GM23338 (cell line): ENCODE results near the gene TYRO3.

Experiments used
- CREB1 ChIP-seq: fragments of 250-450 bp; sonication (Bioruptor Pico); IDR thresholded peaks from 2 replicates; pipeline ENCODE4 v1.5.0; 2020; ENCODE audit warnings: low read depth, mild to moderate bottlenecking, moderate library complexity
- CTCF ChIP-seq, 2 experiments: fragments of 200-600 bp in 1 of 2; sonication (generic) in 1 of 2; conservative IDR thresholded peaks; 2 replicates each; pipeline versions ENCODE4 v1.5.1 to v1.6.1; 2016 to 2017; ENCODE audit warnings: antibody characterized with exemption in 2 of 2, low read depth in 2 of 2, mild to moderate bottlenecking in 2 of 2, moderate library complexity in 1 of 2
- ETS1 ChIP-seq: IDR thresholded peaks from 2 replicates; pipeline ENCODE4 v1.6.1; 2016; ENCODE audit warnings: antibody characterized with exemption
- EZH2 ChIP-seq: fragments of 200-600 bp; sonication (generic); IDR thresholded peaks from one replicate; pipeline ENCODE4 v1.8.0; 2017; ENCODE audit warnings: antibody characterized with exemption, mild to moderate bottlenecking, low read depth; ENCODE audit not compliant: unreplicated experiment
- EZH2phosphoT487 ChIP-seq: fragments of 200-600 bp; sonication (generic); IDR thresholded peaks from one replicate; pipeline ENCODE4 v1.8.1; 2018; ENCODE audit warnings: antibody characterized with exemption; ENCODE audit not compliant: unreplicated experiment
- JUNB ChIP-seq: IDR thresholded peaks from one replicate; pipeline ENCODE4 v1.6.1; 2016; ENCODE audit warnings: antibody characterized with exemption; ENCODE audit not compliant: unreplicated experiment
- NANOG ChIP-seq: IDR thresholded peaks from 2 replicates; pipeline ENCODE4 v1.6.1; 2016; ENCODE audit warnings: antibody characterized with exemption, borderline replicate concordance
- POLR2AphosphoS5 ChIP-seq: IDR thresholded peaks from 2 replicates; pipeline ENCODE4 v1.6.1; 2016; ENCODE audit warnings: antibody characterized with exemption, low read depth
- REST ChIP-seq: IDR thresholded peaks from one replicate; pipeline ENCODE4 v1.6.1; 2018; ENCODE audit warnings: antibody characterized with exemption; ENCODE audit not compliant: unreplicated experiment
- STAT1 ChIP-seq: IDR thresholded peaks from one replicate; pipeline ENCODE4 v1.6.1; 2016; ENCODE audit warnings: antibody characterized with exemption; ENCODE audit not compliant: unreplicated experiment
- TF ChIP-seq, protein P1 (sequence below): fragments of 250-450 bp; sonication (Bioruptor Pico); IDR thresholded peaks from 2 replicates; pipeline ENCODE4 v1.5.0; 2020; ENCODE audit warnings: mild to moderate bottlenecking, moderate library complexity

DNA sequence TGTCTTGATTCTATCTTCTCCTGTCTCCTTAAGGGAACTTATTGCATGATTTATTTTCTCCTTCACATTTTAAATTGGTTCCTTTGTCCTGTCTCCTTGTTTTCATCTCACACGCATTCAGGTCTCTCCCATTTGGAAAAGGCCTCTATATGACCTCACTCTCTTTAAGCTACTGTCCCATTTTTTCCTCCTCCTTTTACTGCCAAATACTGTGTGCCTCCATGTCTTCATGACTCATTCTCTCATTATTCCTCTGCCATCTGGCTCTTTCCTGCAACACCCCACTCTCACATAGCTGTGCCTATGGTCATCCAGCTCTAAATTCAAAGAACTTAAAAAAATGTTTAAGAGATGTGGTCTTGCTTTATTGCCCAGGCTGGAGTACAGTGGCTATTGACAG, 48.0 kb downstream of the TYRO3 start:
- TF ChIP-seq CTCF (conservative IDR thresholded peaks at IDR 0.05; ENCODE audit: low read depth in 2 of 2) (no peak), EZH2 (no peak), NANOG (no peak), CREB1 (no peak), POLR2AphosphoS5 (no peak), REST (no peak), EZH2phosphoT487 (no peak), ETS1 (no peak), JUNB (no peak), STAT1 (no peak)
- TF ChIP-seq, protein P1, sequence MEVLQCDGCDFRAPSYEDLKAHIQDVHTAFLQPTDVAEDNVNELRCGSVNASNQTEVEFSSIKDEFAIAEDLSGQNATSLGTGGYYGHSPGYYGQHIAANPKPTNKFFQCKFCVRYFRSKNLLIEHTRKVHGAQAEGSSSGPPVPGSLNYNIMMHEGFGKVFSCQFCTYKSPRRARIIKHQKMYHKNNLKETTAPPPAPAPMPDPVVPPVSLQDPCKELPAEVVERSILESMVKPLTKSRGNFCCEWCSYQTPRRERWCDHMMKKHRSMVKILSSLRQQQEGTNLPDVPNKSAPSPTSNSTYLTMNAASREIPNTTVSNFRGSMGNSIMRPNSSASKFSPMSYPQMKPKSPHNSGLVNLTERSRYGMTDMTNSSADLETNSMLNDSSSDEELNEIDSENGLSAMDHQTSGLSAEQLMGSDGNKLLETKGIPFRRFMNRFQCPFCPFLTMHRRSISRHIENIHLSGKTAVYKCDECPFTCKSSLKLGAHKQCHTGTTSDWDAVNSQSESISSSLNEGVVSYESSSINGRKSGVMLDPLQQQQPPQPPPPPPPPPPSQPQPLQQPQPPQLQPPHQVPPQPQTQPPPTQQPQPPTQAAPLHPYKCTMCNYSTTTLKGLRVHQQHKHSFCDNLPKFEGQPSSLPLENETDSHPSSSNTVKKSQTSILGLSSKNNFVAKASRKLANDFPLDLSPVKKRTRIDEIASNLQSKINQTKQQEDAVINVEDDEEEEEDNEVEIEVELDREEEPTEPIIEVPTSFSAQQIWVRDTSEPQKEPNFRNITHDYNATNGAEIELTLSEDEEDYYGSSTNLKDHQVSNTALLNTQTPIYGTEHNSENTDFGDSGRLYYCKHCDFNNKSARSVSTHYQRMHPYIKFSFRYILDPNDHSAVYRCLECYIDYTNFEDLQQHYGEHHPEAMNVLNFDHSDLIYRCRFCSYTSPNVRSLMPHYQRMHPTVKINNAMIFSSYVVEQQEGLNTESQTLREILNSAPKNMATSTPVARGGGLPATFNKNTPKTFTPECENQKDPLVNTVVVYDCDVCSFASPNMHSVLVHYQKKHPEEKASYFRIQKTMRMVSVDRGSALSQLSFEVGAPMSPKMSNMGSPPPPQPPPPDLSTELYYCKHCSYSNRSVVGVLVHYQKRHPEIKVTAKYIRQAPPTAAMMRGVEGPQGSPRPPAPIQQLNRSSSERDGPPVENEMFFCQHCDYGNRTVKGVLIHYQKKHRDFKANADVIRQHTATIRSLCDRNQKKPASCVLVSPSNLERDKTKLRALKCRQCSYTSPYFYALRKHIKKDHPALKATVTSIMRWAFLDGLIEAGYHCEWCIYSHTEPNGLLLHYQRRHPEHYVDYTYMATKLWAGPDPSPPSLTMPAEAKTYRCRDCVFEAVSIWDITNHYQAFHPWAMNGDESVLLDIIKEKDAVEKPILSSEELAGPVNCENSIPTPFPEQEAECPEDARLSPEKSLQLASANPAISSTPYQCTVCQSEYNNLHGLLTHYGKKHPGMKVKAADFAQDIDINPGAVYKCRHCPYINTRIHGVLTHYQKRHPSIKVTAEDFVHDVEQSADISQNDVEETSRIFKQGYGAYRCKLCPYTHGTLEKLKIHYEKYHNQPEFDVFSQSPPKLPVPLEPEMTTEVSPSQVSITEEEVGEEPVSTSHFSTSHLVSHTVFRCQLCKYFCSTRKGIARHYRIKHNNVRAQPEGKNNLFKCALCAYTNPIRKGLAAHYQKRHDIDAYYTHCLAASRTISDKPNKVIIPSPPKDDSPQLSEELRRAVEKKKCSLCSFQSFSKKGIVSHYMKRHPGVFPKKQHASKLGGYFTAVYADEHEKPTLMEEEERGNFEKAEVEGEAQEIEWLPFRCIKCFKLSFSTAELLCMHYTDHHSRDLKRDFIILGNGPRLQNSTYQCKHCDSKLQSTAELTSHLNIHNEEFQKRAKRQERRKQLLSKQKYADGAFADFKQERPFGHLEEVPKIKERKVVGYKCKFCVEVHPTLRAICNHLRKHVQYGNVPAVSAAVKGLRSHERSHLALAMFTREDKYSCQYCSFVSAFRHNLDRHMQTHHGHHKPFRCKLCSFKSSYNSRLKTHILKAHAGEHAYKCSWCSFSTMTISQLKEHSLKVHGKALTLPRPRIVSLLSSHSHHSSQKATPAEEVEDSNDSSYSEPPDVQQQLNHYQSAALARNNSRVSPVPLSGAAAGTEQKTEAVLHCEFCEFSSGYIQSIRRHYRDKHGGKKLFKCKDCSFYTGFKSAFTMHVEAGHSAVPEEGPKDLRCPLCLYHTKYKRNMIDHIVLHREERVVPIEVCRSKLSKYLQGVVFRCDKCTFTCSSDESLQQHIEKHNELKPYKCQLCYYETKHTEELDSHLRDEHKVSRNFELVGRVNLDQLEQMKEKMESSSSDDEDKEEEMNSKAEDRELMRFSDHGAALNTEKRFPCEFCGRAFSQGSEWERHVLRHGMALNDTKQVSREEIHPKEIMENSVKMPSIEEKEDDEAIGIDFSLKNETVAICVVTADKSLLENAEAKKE (CRISPR knock-in tag) = no peak
